Esophagus (tissue), 2 donors: ENCODE measurements around the gene RNF130. TPM values are rescaled to one million over a fixed set of nuclear protein-coding genes. Genes with fewer than 3 reads are reported as not detected.
"Not testable (repeated sequence)": the region's sequence is repeated elsewhere in the genome, so short reads cannot be mapped to it uniquely, and the experiment has no call there.

ENCODE experiments used
- H3K27ac ChIP-seq, 2 donors: one replicate each; pipeline ENCODE4 v1.5.1; 2013; ENCODE audit warnings: low read depth in 2 of 2, mild to moderate bottlenecking in 2 of 2, inconsistent platforms in 1 of 2, low read length in 1 of 2, moderate library complexity in 1 of 2
- H3K27me3 ChIP-seq, 2 donors: one replicate each; pipeline ENCODE4 v1.6.1; 2013; ENCODE audit warnings: low read length in 2 of 2, control low read depth in 1 of 2, mild to moderate bottlenecking in 1 of 2; ENCODE audit not compliant: insufficient read depth in 2 of 2, control insufficient read depth in 1 of 2
- H3K36me3 ChIP-seq, 2 donors: one replicate each; pipeline ENCODE4 v1.6.1; 2013; ENCODE audit warnings: low read length in 1 of 2; ENCODE audit not compliant: control insufficient read depth in 2 of 2, insufficient read depth in 2 of 2
- H3K4me1 ChIP-seq, 2 donors: one replicate each; pipeline ENCODE4 v1.6.1; 2013; ENCODE audit warnings: low read length in 1 of 2; ENCODE audit not compliant: control insufficient read depth in 2 of 2, insufficient read depth in 2 of 2
- H3K4me3 ChIP-seq, 2 donors: one replicate each; pipeline ENCODE4 v1.5.1; 2013; ENCODE audit warnings: low read length in 2 of 2, mild to moderate bottlenecking in 2 of 2, low read depth in 1 of 2, moderate library complexity in 1 of 2
- H3K9me3 ChIP-seq, 2 donors: one replicate each; pipeline ENCODE4 v1.6.1; 2013; ENCODE audit warnings: mild to moderate bottlenecking in 2 of 2, low read depth in 1 of 2, low read length in 1 of 2, moderate library complexity in 1 of 2; ENCODE audit not compliant: control insufficient read depth in 2 of 2, insufficient read depth in 1 of 2
- WGBS, 2 donors: extraction: QIAGEN DNeasy Blood & Tissue Kit; methylation state at CpG; one replicate each; pipeline ENCODE4 v1.1.7; 2013; 5-methylcytosine and 5-hydroxymethylcytosine counted together
- polyA plus RNA-seq, 2 donors: library from polyadenylated mRNA; stranded (reverse); fragments of 200-250 nt; gene quantifications; one replicate each; pipeline ENCODE4 v1.2.3, GENCODE V29; 2013
- donor health status: healthy with polysubstance abuse.
- donor health status: Bipolar disorder and iron deficiency.

Gene RNF130
- polyA plus RNA-seq, 2 donors = 6.1 to 13.2 TPM

DNA sequence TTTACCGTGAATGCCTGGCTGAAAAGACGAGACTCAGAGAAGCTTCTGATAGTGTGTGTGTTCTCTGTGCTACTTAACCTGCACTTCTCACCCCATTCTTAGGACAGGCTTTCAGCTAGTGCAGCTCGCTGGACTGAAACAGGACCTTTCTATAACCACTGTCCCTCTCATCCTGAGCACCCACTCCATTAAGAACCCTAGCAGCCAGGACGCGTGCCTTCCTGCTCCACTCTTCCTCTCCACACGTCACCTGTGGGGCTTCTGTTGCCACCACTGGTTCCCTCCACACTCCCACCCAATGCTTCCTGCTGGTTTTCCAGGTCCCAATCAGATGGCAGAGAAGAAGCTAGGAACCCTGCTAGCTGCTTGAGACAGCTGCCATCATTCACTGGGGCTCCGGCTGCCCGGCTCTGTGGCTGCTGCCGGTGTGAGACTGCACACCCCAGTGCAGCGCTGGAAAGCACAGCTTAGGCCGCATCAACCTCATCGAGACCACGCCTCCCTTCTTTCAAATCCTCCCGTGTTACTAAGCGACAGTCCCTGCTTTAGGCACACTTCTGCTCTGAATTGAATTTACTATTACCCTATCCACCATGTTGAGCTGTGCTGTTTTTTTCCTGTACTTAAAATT is 44.0 kb downstream of the RNF130 start:
- Histone ChIP-seq H3K27ac (no peak overlapping the region), H3K4me3 (no peak overlapping the region), H3K4me1 (no peaks in the 10 kb centered on the region), H3K9me3 (no peaks in the 10 kb centered on the region), H3K27me3 (no peaks in the 10 kb centered on the region), H3K36me3 (no peaks in the 10 kb centered on the region)
- WGBS, 2 donors = 88 to 90% methylated on average over 15 of the region's 15 CpGs

DNA sequence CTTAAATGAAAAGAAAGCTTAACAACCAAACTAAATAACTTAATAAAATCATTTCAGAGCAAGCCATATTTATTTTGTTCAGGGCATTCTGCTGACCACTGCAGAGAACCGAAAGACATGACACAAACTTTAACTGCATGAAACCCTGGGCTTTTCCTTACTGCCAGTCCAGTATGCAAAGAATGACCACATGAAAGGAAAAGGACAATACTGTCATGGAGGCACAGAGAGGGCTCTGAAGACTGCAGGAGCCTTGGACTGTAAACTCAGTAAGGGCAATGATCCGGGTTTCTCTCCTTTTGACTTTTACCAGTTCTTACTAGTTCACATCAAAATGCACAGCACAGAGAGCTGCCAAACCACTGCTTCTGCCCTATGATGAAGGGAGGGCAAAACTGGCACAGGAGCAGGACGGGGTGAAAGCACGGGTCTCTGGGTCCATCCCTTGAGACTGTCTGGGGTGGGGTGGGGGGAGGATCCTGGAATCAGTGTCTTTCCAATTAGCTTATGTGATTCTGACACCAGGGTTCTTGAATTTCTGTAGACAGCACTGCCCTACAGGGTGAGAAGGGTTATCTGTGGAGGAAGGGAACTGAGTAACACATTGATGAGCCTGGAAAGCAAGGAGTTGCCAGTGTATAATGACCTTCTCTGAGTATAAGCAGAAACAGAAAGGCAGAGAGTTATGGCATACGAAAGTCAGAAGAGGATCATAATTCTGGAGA is 44.7 kb downstream of the RNF130 start:
- H3K4me3 ChIP-seq = no peak overlapping the region
- H3K4me1 ChIP-seq = no peaks in the 10 kb centered on the region
- no peaks in the 10 kb centered on the region for H3K9me3 ChIP-seq
- no peaks in the 10 kb centered on the region for H3K27me3 ChIP-seq
- no peak overlapping the region for H3K27ac ChIP-seq
- no peaks in the 10 kb centered on the region for H3K36me3 ChIP-seq
- WGBS, 2 donors = 62 to 65% methylated on average over 5 of the region's 5 CpGs

DNA sequence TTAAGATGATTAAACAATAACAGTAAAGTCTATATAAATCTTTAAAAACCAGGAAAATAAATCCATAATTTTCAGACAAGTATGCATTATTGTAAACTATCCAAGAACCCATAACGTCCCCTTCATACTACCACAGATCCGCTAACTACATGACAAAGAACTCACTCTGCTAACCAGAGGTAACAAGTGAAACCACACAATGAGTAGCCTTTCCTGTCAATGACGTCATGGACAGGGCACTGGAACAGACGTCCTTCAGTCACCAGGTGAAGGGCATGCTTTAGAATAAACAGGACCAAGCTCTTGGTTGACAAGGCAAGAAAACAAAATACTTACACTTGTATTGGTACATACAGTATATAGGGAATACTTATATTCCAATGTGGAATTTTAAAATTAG is 45.2 kb downstream of the RNF130 start:
- 43% methylated on average over 4 of the region's 4 CpGs for WGBS, 2 donors
- Histone ChIP-seq H3K4me1 (no peaks in the 10 kb centered on the region), H3K4me3 (no peak overlapping the region), H3K36me3 (no peaks in the 10 kb centered on the region), H3K9me3 (no peaks in the 10 kb centered on the region), H3K27me3 (no peaks in the 10 kb centered on the region), H3K27ac (no peak overlapping the region)

DNA sequence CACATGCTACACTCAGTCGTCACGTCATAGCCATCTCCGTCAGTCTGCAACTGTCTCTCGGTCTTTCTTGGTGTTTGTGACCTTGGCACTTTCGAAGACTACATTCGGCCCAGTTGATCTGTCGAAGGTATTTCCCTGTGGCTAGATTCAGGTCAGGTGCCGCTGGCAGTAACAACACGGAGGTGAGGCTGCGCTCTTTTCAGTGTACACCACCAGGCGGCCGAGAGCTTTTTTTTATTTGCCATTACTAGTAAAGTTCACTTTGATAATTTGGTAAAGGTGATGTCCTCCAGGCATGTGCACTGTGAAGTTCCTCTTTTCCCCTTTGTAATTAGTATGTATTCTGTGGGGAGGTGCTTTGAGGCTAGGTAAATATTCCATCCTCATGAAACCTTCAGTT is 49.7 kb downstream of the RNF130 start:
- no peak overlapping the region for H3K4me3 ChIP-seq
- no peaks in the 10 kb centered on the region for H3K27me3 ChIP-seq
- peaks cover 0 to 4% of the 10 kb centered on the region in 2 donors for H3K9me3 ChIP-seq
- H3K27ac ChIP-seq = no peak overlapping the region
- no peaks in the 10 kb centered on the region for H3K4me1 ChIP-seq
- no peaks in the 10 kb centered on the region for H3K36me3 ChIP-seq
- 94 to 96% methylated on average over 12 of the region's 12 CpGs for WGBS, 2 donors

DNA sequence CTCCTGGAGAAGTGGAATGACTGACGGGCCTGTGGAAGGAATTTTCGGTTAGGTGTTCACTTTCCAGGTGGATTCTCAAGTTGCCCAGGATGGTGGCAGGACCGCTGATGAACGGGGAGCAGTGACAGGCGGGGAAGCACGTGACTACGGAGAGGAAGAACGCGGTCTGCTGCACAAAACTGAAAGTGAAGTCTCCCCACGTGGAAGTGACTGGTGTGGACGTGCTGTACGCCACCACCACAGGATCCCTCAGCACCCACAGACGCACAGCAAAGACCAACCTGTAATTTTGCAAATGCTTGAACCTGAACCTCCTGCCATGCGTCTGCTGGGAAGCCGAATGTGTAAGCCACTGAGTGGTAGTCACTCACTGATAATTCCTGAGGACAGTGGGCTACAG is 51.4 kb downstream of the RNF130 start:
- 92% methylated on average over 14 to 15 of the region's 15 CpGs for WGBS, 2 donors
- H3K27ac ChIP-seq = no peak overlapping the region
- no peaks in the 10 kb centered on the region for H3K4me1 ChIP-seq
- no peaks in the 10 kb centered on the region for H3K27me3 ChIP-seq
- no peak overlapping the region for H3K4me3 ChIP-seq
- no peaks in the 10 kb centered on the region for H3K36me3 ChIP-seq
- H3K9me3 ChIP-seq = peaks cover 0 to 4% of the 10 kb centered on the region in 2 donors

DNA sequence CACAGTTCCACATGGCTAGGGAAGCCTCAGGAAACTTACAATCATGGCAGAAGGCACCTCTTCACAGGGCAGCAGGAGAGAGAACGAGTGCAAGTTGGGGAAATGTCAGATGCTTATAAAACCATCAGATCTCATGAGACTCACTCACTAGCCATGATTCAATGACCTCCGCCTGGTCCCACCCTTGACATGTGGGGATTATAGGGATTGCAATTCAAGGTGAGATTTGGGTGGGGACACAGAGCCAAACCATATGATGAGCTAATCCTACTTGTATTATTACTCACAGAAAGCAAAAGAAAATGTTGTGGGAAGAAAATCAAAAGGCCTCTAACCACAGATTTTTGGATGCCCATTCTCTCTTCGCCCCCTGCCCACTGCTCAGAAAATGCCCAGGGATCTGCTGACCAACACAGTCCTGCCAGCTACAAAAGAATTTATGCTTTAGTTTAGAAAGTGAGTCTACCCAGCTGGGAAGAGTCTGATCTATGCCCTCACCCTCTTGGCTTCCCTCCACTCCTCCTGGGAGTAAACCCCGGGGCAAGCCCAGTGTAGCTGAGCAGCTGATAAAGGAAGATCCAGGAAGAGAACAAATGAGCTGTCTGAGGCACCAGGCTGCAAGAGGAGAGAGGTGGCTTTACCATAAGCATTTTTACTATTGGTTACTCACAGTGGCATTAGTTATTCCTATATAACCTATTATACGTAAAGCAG is 53.1 kb downstream of the RNF130 start:
- no peaks in the 10 kb centered on the region for H3K27me3 ChIP-seq
- no peaks in the 10 kb centered on the region for H3K36me3 ChIP-seq
- 81 to 86% methylated on average over 5 of the region's 5 CpGs for WGBS, 2 donors
- no peak overlapping the region for H3K27ac ChIP-seq
- no peaks in the 10 kb centered on the region for H3K4me1 ChIP-seq
- peaks cover 0 to 4% of the 10 kb centered on the region in 2 donors for H3K9me3 ChIP-seq
- no peak overlapping the region for H3K4me3 ChIP-seq

DNA sequence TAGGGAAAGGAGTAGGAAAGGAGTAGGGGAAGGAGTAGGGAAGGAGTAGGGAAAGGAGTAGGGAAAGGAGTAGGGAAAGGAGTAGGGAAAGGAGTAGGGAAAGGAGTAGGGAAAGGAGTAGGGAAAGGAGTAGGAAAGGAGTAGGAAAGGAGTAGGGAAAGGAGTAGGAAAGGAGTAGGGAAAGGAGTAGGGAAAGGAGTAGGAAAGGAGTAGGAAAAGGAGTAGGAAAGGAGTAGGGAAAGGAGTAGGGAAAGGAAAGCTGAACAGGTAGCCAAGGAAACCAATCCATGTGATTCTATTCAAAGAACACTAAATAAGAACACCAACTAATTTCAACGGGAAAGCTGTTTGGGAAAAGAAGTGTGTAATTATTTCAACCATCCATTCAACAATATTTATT is 56.0 kb downstream of the RNF130 start:
- not testable (repeated sequence) for H3K27ac ChIP-seq, H3K4me1 ChIP-seq, H3K27me3 ChIP-seq, H3K4me3 ChIP-seq, H3K9me3 ChIP-seq, H3K36me3 ChIP-seq
- WGBS, 2 donors = 92 to 100% methylated on average over 1 of the region's 1 CpG

DNA sequence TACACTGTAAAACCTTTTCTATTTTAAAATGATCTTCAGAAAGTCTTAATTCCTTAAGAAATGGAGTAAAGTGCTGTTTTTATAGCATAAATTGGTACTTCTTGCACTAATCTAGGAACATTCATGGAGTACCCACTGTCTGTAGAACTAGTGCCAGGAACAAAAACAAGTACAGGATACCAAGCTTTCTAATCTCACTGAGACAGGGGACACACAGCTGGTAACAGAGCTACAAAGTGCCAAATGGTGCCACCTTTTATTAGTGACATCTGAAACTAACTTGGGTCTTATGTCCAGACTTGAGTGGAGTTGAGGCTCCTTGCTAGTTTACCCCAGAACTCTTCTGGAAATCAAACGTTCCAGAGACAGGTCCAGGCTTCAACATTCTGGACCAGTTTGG is 57.9 kb downstream of the RNF130 start:
- Histone ChIP-seq H3K4me3 (no peak overlapping the region), H3K27ac (no peak overlapping the region), H3K27me3 (no peaks in the 10 kb centered on the region), H3K36me3 (no peaks in the 10 kb centered on the region), H3K4me1 (no peaks in the 10 kb centered on the region), H3K9me3 (no peaks in the 10 kb centered on the region)
- 37 to 47% methylated on average over 1 of the region's 1 CpG for WGBS, 2 donors

DNA sequence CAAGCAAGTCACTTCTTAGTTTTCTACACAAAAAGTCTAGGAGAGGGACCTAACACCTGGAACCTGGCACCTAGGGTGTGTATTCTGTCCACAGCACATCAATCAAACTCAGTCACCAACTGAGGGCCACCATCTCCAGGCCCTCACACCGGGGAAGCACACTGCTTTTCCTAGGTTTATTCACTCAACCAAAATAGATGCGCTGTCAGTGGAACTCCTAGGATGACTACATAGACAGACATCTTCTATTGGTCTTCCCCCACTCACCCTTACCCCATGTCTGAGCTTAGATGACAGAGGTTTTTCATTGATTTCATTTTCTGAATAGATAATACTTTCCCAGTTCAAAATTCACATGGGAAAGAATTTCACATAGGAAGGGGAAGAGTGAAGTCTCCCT is 59.2 kb downstream of the RNF130 start:
- Histone ChIP-seq H3K36me3 (no peaks in the 10 kb centered on the region), H3K27me3 (no peaks in the 10 kb centered on the region), H3K4me3 (no peak overlapping the region), H3K9me3 (no peaks in the 10 kb centered on the region), H3K27ac (no peak overlapping the region), H3K4me1 (no peaks in the 10 kb centered on the region)
- 29 to 34% methylated on average over 2 of the region's 2 CpGs for WGBS, 2 donors
